Stimulated activated effector memory CD8-positive, alpha-beta T cell treated with anti-CD3 and anti-CD28 coated beads, Interleukin-12 subunit alpha, Interleukin-12 subunit beta, amount 100 ng/mL, for 72 hours (primary cell): ENCODE data around the gene RPS6KC1.
"Not testable (repeated sequence)": the region's sequence is repeated elsewhere in the genome, so short reads cannot be mapped to it uniquely, and the experiment has no call there.

Experiments
- ATAC-seq: fragments of 150-1000 bp; cut with Tn5 transposase; 2 replicates; pipeline ENCODE4 v1.10.0; 2021
- DNase-seq, 2 donors: peaks; one replicate each; pipeline ENCODE4 v3.0.0; 2021 to 2022; ENCODE audit warnings: low spot score in 2 of 2
- H3K27ac Mint-ChIP-seq: one replicate; pipeline ENCODE4 v1.8.0; 2022; ENCODE audit warnings: mild to moderate bottlenecking, mixed read lengths
- H3K36me3 Mint-ChIP-seq: one replicate; pipeline ENCODE4 v1.8.0; 2022; ENCODE audit warnings: mild to moderate bottlenecking, mixed read lengths
- H3K4me1 Mint-ChIP-seq: one replicate; pipeline ENCODE4 v1.8.0; 2022; ENCODE audit warnings: mixed read lengths
- H3K4me3 Mint-ChIP-seq: one replicate; pipeline ENCODE4 v1.8.0; 2022; ENCODE audit warnings: mild to moderate bottlenecking, mixed read lengths
- H3K9me3 Mint-ChIP-seq: one replicate; pipeline ENCODE4 v1.8.0; 2022; ENCODE audit warnings: mixed read lengths

Gene RPS6KC1

GRCh38 chr1:213075725-213076124 is 24.7 kb downstream of the RPS6KC1 start:
- no peak overlapping the region for H3K27ac Mint-ChIP-seq
- no peak for ATAC-seq
- peaks cover 9% of the 10 kb centered on the region for H3K4me1 Mint-ChIP-seq
- H3K4me3 Mint-ChIP-seq: no peak overlapping the region
- DNase-seq: no peak
- H3K9me3 Mint-ChIP-seq: no peaks in the 10 kb centered on the region
- peaks cover 24% of the 10 kb centered on the region for H3K36me3 Mint-ChIP-seq

GRCh38 chr1:213082420-213083111 is 31.5 kb downstream of the RPS6KC1 start:
- H3K36me3 Mint-ChIP-seq: peaks cover 33% of the 10 kb centered on the region
- DNase-seq (no peak), ATAC-seq (peak; percentile 51)
- H3K27ac Mint-ChIP-seq: peak overlapping the region; percentile 5
- H3K9me3 Mint-ChIP-seq: no peaks in the 10 kb centered on the region
- H3K4me3 Mint-ChIP-seq: no peak overlapping the region
- peaks cover 6% of the 10 kb centered on the region for H3K4me1 Mint-ChIP-seq

GRCh38 chr1:213083112-213083445 is 32.0 kb downstream of the RPS6KC1 start:
- ATAC-seq: peak; percentile 61
- H3K4me1 Mint-ChIP-seq: peaks cover 6% of the 10 kb centered on the region
- peaks cover 33% of the 10 kb centered on the region for H3K36me3 Mint-ChIP-seq
- H3K4me3 Mint-ChIP-seq: no peak overlapping the region
- no peaks in the 10 kb centered on the region for H3K9me3 Mint-ChIP-seq
- DNase-seq: no peak
- H3K27ac Mint-ChIP-seq: peak overlapping the region; percentile 5

- no peak overlapping the region for H3K4me3 Mint-ChIP-seq
- H3K36me3 Mint-ChIP-seq: peaks cover 12% of the 10 kb centered on the region
- DNase-seq (no peak), ATAC-seq (no peak)
- no peak overlapping the region for H3K27ac Mint-ChIP-seq
- H3K4me1 Mint-ChIP-seq: peaks cover 14% of the 10 kb centered on the region
- no peaks in the 10 kb centered on the region for H3K9me3 Mint-ChIP-seq
These were observed 36.9 kb downstream of the RPS6KC1 start for GRCh38 chr1:213087911-213088310.

GRCh38 chr1:213089924-213090677 is 39.1 kb downstream of the RPS6KC1 start:
- no peak overlapping the region for H3K27ac Mint-ChIP-seq
- H3K36me3 Mint-ChIP-seq: peaks cover 11% of the 10 kb centered on the region
- no peak for ATAC-seq
- H3K4me1 Mint-ChIP-seq: peaks cover 14% of the 10 kb centered on the region
- H3K9me3 Mint-ChIP-seq: no peaks in the 10 kb centered on the region
- no peak for DNase-seq
- H3K4me3 Mint-ChIP-seq: no peak overlapping the region

- H3K36me3 Mint-ChIP-seq: peaks cover 9% of the 10 kb centered on the region
- H3K9me3 Mint-ChIP-seq: no peaks in the 10 kb centered on the region
- peaks cover 14% of the 10 kb centered on the region for H3K4me1 Mint-ChIP-seq
- ATAC-seq (no peak), DNase-seq (no peak)
- H3K4me3 Mint-ChIP-seq: no peak overlapping the region
- H3K27ac Mint-ChIP-seq: no peak overlapping the region
These were observed 43.4 kb downstream of the RPS6KC1 start for GRCh38 chr1:213094446-213094845.

GRCh38 chr1:213095467-213095866 is 44.4 kb downstream of the RPS6KC1 start:
- Mint-ChIP-seq H3K4me1 (peaks cover 5% of the 10 kb centered on the region), H3K9me3 (no peaks in the 10 kb centered on the region), H3K27ac (no peak overlapping the region), H3K36me3 (peaks cover 6% of the 10 kb centered on the region), H3K4me3 (no peak overlapping the region)
- ATAC-seq (no peak), DNase-seq (no peak)

GRCh38 chr1:213099682-213100399 is 48.8 kb downstream of the RPS6KC1 start:
- no peaks in the 10 kb centered on the region for H3K36me3 Mint-ChIP-seq
- ATAC-seq (no peak), DNase-seq (no peak)
- H3K9me3 Mint-ChIP-seq: no peaks in the 10 kb centered on the region
- no peak overlapping the region for H3K4me3 Mint-ChIP-seq
- H3K4me1 Mint-ChIP-seq: no peaks in the 10 kb centered on the region
- no peak overlapping the region for H3K27ac Mint-ChIP-seq

GRCh38 chr1:213100565-213100964 is 49.5 kb downstream of the RPS6KC1 start:
- ATAC-seq, H3K27ac Mint-ChIP-seq, H3K4me1 Mint-ChIP-seq, H3K4me3 Mint-ChIP-seq, H3K9me3 Mint-ChIP-seq, H3K36me3 Mint-ChIP-seq, DNase-seq: not testable (repeated sequence)

GRCh38 chr1:213103377-213104306 is 52.6 kb downstream of the RPS6KC1 start:
- DNase-seq (no peak), ATAC-seq (peak; percentile 72)
- Mint-ChIP-seq H3K36me3 (no peaks in the 10 kb centered on the region), H3K4me3 (no peak overlapping the region), H3K27ac (no peak overlapping the region), H3K4me1 (no peaks in the 10 kb centered on the region), H3K9me3 (no peaks in the 10 kb centered on the region)

GRCh38 chr1:213104604-213105003 is 53.6 kb downstream of the RPS6KC1 start:
- Mint-ChIP-seq H3K4me1 (no peaks in the 10 kb centered on the region), H3K9me3 (no peaks in the 10 kb centered on the region), H3K4me3 (no peak overlapping the region), H3K36me3 (no peaks in the 10 kb centered on the region), H3K27ac (no peak overlapping the region)
- ATAC-seq (no peak), DNase-seq (no peak)

GRCh38 chr1:213106298-213106697 is 55.3 kb downstream of the RPS6KC1 start:
- Mint-ChIP-seq H3K27ac (no peak overlapping the region), H3K36me3 (no peaks in the 10 kb centered on the region), H3K4me1 (peaks cover 8% of the 10 kb centered on the region), H3K9me3 (no peaks in the 10 kb centered on the region), H3K4me3 (no peak overlapping the region)
- DNase-seq (no peak), ATAC-seq (no peak)

- Mint-ChIP-seq H3K9me3 (no peaks in the 10 kb centered on the region), H3K36me3 (no peaks in the 10 kb centered on the region), H3K27ac (no peak overlapping the region), H3K4me1 (peaks cover 8% of the 10 kb centered on the region), H3K4me3 (no peak overlapping the region)
- ATAC-seq (no peak), DNase-seq (no peak)
These were observed 56.6 kb downstream of the RPS6KC1 start for GRCh38 chr1:213107613-213108012.

GRCh38 chr1:213110349-213111300 is 59.6 kb downstream of the RPS6KC1 start:
- no peak overlapping the region for H3K4me3 Mint-ChIP-seq
- no peak for DNase-seq
- ATAC-seq: no peak
- H3K27ac Mint-ChIP-seq: no peak overlapping the region
- peaks cover 8% of the 10 kb centered on the region for H3K4me1 Mint-ChIP-seq
- no peaks in the 10 kb centered on the region for H3K9me3 Mint-ChIP-seq
- H3K36me3 Mint-ChIP-seq: no peaks in the 10 kb centered on the region
